Activated CD4-positive, alpha-beta T cell treated with anti-CD3 and anti-CD28 coated beads for 36 hours (primary cell): Measurements from ENCODE around the gene NME9. TPM values are rescaled to one million over a fixed set of nuclear protein-coding genes. Genes with fewer than 3 reads are reported as not detected.

Experiments
- ATAC-seq: fragments of 200-7000 bp; cut with Tn5 transposase; one replicate; pipeline ENCODE4 v1.10.0; 2021; ENCODE audit warnings: mild to moderate bottlenecking, moderate library complexity
- CTCF ChIA-PET: fragments of 350-600 bp; sonication (Branson Sonifier 250); formaldehyde crosslinking; loops from one replicate; lab custom pipeline; 2021; ENCODE audit warnings: antibody characterized with exemption; lab: Charles Lee
- POLR2A ChIA-PET: fragments of 350-600 bp; sonication (Branson Sonifier 250); formaldehyde crosslinking; loops from one replicate; lab custom pipeline; 2021; ENCODE audit warnings: antibody characterized with exemption, inconsistent platforms; lab: Charles Lee
- DNase-seq: peaks from one replicate; pipeline ENCODE4 v3.0.0-alpha.2; 2020
- H3K27ac Mint-ChIP-seq: one replicate; pipeline ENCODE4 v1.8.0; 2021; ENCODE audit warnings: mixed read lengths
- H3K27me3 Mint-ChIP-seq: one replicate; pipeline ENCODE4 v1.8.0; 2021; ENCODE audit warnings: mixed read lengths
- H3K36me3 Mint-ChIP-seq: one replicate; pipeline ENCODE4 v1.8.0; 2021; ENCODE audit warnings: low read depth, mixed read lengths
- H3K4me1 Mint-ChIP-seq: one replicate; pipeline ENCODE4 v1.8.0; 2021; ENCODE audit warnings: mixed read lengths
- H3K4me3 Mint-ChIP-seq: one replicate; pipeline ENCODE4 v1.8.0; 2021; ENCODE audit warnings: mild to moderate bottlenecking, moderate library complexity, mixed read lengths
- H3K9me3 Mint-ChIP-seq: one replicate; pipeline ENCODE4 v1.8.0; 2021; ENCODE audit warnings: low read depth, mixed read lengths
- intact Hi-C, 2 experiments: fragments of 100-400 bp; cut with DNase I in 1 of 2; cut with micrococcal nuclease in 1 of 2; formaldehyde crosslinking; loops; one replicate each; pipeline versions ENCODE4 v1.14.2 to v1.15.1; 2022 to 2024; cut with DNase I, micrococcal nuclease
- total RNA-seq, 2 experiments: library from RNA; stranded (reverse); gene quantifications; one replicate each; pipeline ENCODE4 v1.2.3, GENCODE V29; 2021

The NME9 gene
- total RNA-seq, 2 experiments from 2014 or later, result 0.46 to 0.65 TPM

DNA sequence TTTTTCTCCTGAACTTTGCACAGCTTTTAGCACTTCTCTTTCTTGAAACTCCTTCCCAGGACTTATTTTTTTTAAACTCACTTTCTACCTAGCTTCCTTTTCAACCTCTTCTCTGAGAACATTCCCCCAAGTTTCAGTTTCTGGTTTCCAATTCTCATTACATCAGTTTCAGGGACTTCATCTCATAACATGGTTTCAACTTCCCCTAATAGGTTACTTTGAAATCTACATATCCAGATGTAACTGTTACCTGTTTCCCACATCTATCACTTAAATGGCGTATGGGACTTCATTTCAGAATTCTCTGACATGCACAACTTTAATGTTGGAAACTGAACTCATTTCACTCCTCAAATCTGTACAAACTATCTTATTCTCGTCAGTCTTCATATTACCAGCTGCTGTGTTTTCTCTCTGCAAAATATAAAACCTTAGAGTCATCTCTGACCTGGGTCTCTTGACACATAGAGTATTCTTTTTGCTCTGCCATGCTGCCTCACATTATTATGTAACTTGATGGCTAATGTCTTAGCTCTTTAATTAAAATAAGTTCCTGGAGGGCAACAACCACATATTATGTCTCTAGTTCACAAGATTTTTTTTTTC is 58.4 kb downstream of the NME9 start:
- H3K4me3 Mint-ChIP-seq, result no peak overlapping the region
- H3K9me3 Mint-ChIP-seq, result no peaks in the 10 kb centered on the region
- H3K4me1 Mint-ChIP-seq, result peaks cover 8% of the 10 kb centered on the region
- ATAC-seq (peak; percentile 65), DNase-seq (no peak)
- H3K27me3 Mint-ChIP-seq, result no peaks in the 10 kb centered on the region
- CTCF ChIA-PET, result interaction anchor here (1.2 to 2.4 kb wide), 4 partner anchors 9 to 146 kb away, joined by 5 to 7 read pairs (median 6); no protein-coding TSS in a partner anchor
- H3K27ac Mint-ChIP-seq, result peak overlapping the region; percentile 40
- POLR2A ChIA-PET, result no interaction called here
- H3K36me3 Mint-ChIP-seq, result peaks cover 41% of the 10 kb centered on the region
- intact Hi-C loops, result no loop called here

DNA sequence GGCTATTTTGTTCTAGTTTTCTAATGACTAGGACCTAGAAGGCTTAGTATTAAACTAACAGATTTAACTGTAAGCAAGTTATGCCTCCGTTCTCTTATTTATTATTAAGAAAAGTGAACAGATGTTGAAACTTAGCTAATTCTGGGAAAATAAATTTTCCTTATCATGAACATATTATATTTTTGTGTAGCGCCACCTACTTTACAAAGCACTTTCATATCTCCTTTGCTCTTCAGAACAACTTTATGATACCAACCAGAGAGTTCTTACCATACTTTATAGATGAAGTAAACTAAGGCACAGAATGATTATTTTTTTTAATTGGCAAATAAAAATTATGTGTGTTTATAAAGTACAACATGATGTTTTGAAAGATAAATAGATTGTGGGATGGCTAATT is 59.4 kb downstream of the NME9 start:
- ATAC-seq, result no peak
- intact Hi-C loops, result no loop called here
- CTCF ChIA-PET, result interaction anchor here (1.2 to 2.4 kb wide), 3 partner anchors 8 to 57 kb away, joined by 3 to 6 read pairs (median 5); no protein-coding TSS in a partner anchor
- peaks cover 36% of the 10 kb centered on the region for H3K36me3 Mint-ChIP-seq
- H3K27ac Mint-ChIP-seq, result no peak overlapping the region
- H3K9me3 Mint-ChIP-seq, result no peaks in the 10 kb centered on the region
- POLR2A ChIA-PET, result no interaction called here
- no peak overlapping the region for H3K4me3 Mint-ChIP-seq
- DNase-seq, result no peak
- no peaks in the 10 kb centered on the region for H3K27me3 Mint-ChIP-seq
- peaks cover 8% of the 10 kb centered on the region for H3K4me1 Mint-ChIP-seq

GRCh38 chr3:138267083-138267482 is 62.6 kb downstream of the NME9 start:
- Mint-ChIP-seq H3K36me3 (peaks cover 24% of the 10 kb centered on the region), H3K4me3 (no peak overlapping the region), H3K27me3 (no peaks in the 10 kb centered on the region), H3K27ac (no peak overlapping the region), H3K9me3 (no peaks in the 10 kb centered on the region), H3K4me1 (peaks cover 8% of the 10 kb centered on the region)
- ATAC-seq, result no peak
- POLR2A ChIA-PET, result interaction anchor here (0.6 kb wide), 1 partner anchor 95 kb away, joined by 3 read pairs; no protein-coding TSS in a partner anchor
- no peak for DNase-seq
- CTCF ChIA-PET, result interaction anchor here (1.5 kb wide), 1 partner anchor 63 kb away, joined by 3 read pairs; the partner anchor contains the start of gene NME9
- intact Hi-C loops, result no loop called here

- H3K4me3 Mint-ChIP-seq, result no peak overlapping the region
- ATAC-seq (no peak), DNase-seq (no peak)
- no peak overlapping the region for H3K27ac Mint-ChIP-seq
- H3K9me3 Mint-ChIP-seq, result no peaks in the 10 kb centered on the region
- CTCF ChIA-PET, result no interaction called here
- POLR2A ChIA-PET, result no interaction called here
- H3K4me1 Mint-ChIP-seq, result no peaks in the 10 kb centered on the region
- H3K27me3 Mint-ChIP-seq, result no peaks in the 10 kb centered on the region
- intact Hi-C loops, result no loop called here
- H3K36me3 Mint-ChIP-seq, result peaks cover 15% of the 10 kb centered on the region
Observed at GRCh38 chr3:138265745-138266144, 63.9 kb downstream of the NME9 start.

DNA sequence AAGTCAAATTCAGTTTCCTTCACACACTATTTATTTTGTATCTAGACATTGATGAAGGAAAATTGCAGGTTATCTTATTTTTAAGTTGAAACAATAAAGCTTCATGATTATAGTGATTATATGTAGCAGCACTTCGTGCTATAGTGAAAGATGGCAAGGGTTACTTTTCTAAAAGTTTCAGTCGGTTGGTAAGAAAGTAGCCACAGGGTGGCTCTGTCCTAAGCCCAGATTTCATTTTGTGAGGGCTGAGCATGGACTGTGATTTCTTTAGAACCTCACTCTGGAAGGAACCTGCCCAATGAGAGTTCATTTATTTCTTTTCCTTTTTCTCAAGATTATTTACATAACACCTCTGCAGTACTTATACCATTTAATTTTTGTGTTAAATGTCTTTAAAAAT is 66.5 kb downstream of the NME9 start:
- ChIA-PET POLR2A (no interaction called here), CTCF (interaction anchor here (2.6 kb wide), 1 partner anchor 8 kb away, joined by 6 read pairs; no protein-coding TSS in a partner anchor)
- ATAC-seq, result no peak
- Mint-ChIP-seq H3K9me3 (no peaks in the 10 kb centered on the region), H3K4me3 (no peak overlapping the region), H3K36me3 (peaks cover 14% of the 10 kb centered on the region), H3K27ac (no peak overlapping the region), H3K4me1 (no peaks in the 10 kb centered on the region), H3K27me3 (no peaks in the 10 kb centered on the region)
- intact Hi-C loops, result no loop called here
- DNase-seq, result no peak

DNA sequence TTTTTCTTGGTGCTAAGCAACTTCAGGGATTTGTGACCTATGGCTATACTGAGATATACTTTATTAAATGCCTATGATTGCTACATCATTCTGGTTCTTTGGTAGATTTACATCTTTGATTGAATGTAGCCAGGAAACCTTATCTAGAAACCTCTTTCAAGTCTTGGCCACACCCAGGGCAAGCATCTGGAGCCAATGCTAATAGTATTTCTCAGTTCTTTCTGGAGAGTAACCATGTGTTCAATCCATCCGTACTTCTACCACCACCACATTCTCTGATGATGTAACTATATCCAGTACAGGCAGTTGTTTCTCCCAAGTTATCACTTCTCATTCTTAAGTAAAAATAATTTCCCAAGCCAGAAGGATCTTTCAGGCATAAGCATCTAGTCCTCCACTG is 69.0 kb downstream of the NME9 start:
- POLR2A ChIA-PET, result no interaction called here

GRCh38 chr3:138259126-138259525 is 70.5 kb downstream of the NME9 start:
- H3K4me3 Mint-ChIP-seq, result no peak overlapping the region
- no peak for DNase-seq
- no peak for ATAC-seq
- peaks cover 11% of the 10 kb centered on the region for H3K36me3 Mint-ChIP-seq
- POLR2A ChIA-PET, result no interaction called here
- H3K27me3 Mint-ChIP-seq, result no peaks in the 10 kb centered on the region
- no peak overlapping the region for H3K27ac Mint-ChIP-seq
- intact Hi-C loops, result no loop called here
- CTCF ChIA-PET, result interaction anchor here (0.6 to 0.9 kb wide), 2 partner anchors 140 to 190 kb away, joined by 3 read pairs; no protein-coding TSS in a partner anchor
- H3K9me3 Mint-ChIP-seq, result no peaks in the 10 kb centered on the region
- H3K4me1 Mint-ChIP-seq, result peaks cover 6% of the 10 kb centered on the region

More for the DNA sequence above, 69.0 kb downstream of the NME9 start:
- no peaks in the 10 kb centered on the region for H3K9me3 Mint-ChIP-seq
- DNase-seq (no peak), ATAC-seq (no peak)
- no peak overlapping the region for H3K27ac Mint-ChIP-seq
- CTCF ChIA-PET, result no interaction called here
- no peak overlapping the region for H3K4me3 Mint-ChIP-seq
- intact Hi-C loops, result no loop called here
- peaks cover 5% of the 10 kb centered on the region for H3K4me1 Mint-ChIP-seq
- no peaks in the 10 kb centered on the region for H3K27me3 Mint-ChIP-seq
- peaks cover 12% of the 10 kb centered on the region for H3K36me3 Mint-ChIP-seq

GRCh38 chr3:138257986-138258385 is 71.7 kb downstream of the NME9 start:
- Mint-ChIP-seq H3K4me1 (peaks cover 7% of the 10 kb centered on the region), H3K36me3 (peaks cover 8% of the 10 kb centered on the region), H3K9me3 (no peaks in the 10 kb centered on the region), H3K27me3 (no peaks in the 10 kb centered on the region), H3K27ac (no peak overlapping the region), H3K4me3 (no peak overlapping the region)
- ATAC-seq (no peak), DNase-seq (no peak)
- intact Hi-C loops, result no loop called here
- ChIA-PET POLR2A (no interaction called here), CTCF (no interaction called here)

GRCh38 chr3:138256022-138256421 is 73.6 kb downstream of the NME9 start:
- intact Hi-C loops, result no loop called here
- CTCF ChIA-PET, result interaction anchor here (1.7 kb wide), 1 partner anchor 14 kb away, joined by 3 read pairs; no protein-coding TSS in a partner anchor

DNA sequence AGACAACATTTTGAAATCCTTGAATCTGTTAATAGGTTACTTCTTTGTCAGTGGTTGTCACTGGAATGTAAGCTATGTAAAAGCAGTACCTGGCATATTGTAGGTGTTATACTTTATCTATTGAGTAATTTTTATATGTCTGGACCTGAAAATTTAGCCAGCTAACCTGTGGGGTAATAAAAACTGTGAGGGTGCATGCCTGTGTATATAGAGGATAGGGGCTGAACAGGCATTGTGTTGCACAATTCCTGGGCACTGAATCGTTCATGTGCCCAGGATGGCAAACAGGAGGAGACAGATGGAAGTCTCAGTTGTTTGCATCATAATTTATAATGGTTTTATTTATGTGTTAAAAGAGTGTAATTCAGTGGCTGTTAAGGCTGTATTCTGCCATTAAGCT is 75.4 kb downstream of the NME9 start:
- DNase-seq, result no peak
- H3K9me3 Mint-ChIP-seq, result no peaks in the 10 kb centered on the region
- H3K4me3 Mint-ChIP-seq, result no peak overlapping the region
- peaks cover 11% of the 10 kb centered on the region for H3K36me3 Mint-ChIP-seq
- CTCF ChIA-PET, result no interaction called here
- peaks cover 7% of the 10 kb centered on the region for H3K4me1 Mint-ChIP-seq
- H3K27ac Mint-ChIP-seq, result no peak overlapping the region
- no peaks in the 10 kb centered on the region for H3K27me3 Mint-ChIP-seq
- POLR2A ChIA-PET, result no interaction called here
- intact Hi-C loops, result no loop called here
- ATAC-seq, result no peak

More at GRCh38 chr3:138256022-138256421, 73.6 kb downstream of the NME9 start:
- Mint-ChIP-seq H3K36me3 (peaks cover 8% of the 10 kb centered on the region), H3K9me3 (no peaks in the 10 kb centered on the region), H3K27me3 (no peaks in the 10 kb centered on the region), H3K4me1 (peaks cover 7% of the 10 kb centered on the region), H3K27ac (no peak overlapping the region), H3K4me3 (no peak overlapping the region)
- ATAC-seq (no peak), DNase-seq (no peak)
- POLR2A ChIA-PET, result no interaction called here

DNA sequence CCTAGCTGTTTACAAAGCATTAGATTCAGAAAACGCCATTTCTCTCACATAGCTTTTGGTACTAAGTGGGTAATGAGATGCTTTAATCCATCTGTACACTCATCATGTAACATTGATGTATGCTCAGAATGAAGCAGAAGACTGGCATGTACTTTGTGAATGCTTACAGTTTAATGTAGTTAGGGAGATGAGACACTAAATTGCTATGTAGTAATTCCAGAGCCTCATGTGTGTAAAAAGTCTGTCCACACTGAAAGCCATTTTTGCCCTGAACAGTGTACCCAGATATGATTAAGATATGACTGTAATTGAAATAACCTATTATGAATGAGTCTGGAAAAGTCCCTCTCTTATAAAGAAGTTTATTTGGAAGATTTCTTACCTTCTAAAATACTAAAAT is 76.0 kb downstream of the NME9 start:
- no peak overlapping the region for H3K4me3 Mint-ChIP-seq
- CTCF ChIA-PET, result no interaction called here
- DNase-seq, result no peak
- POLR2A ChIA-PET, result interaction anchor here (0.5 kb wide), 1 partner anchor 22 kb away, joined by 7 read pairs; no protein-coding TSS in a partner anchor
- H3K27me3 Mint-ChIP-seq, result no peaks in the 10 kb centered on the region
- intact Hi-C loops, result no loop called here
- no peaks in the 10 kb centered on the region for H3K9me3 Mint-ChIP-seq
- no peak overlapping the region for H3K27ac Mint-ChIP-seq
- H3K4me1 Mint-ChIP-seq, result peaks cover 7% of the 10 kb centered on the region
- no peak for ATAC-seq
- peaks cover 13% of the 10 kb centered on the region for H3K36me3 Mint-ChIP-seq
